AG09309 (cell line): ENCODE data around the gene FREM3.

Experiments
- DNase-seq: peaks from one replicate; pipeline ENCODE4 v3.0.0-alpha.2; 2010; ENCODE audit warnings: low read depth
- H3K4me3 ChIP-seq: 2 replicates; pipeline ENCODE4 v1.5.1; 2011; ENCODE audit warnings: mild to moderate bottlenecking, low read depth, low read length, moderate library complexity; ENCODE audit not compliant: control insufficient read depth
- TF ChIP-seq, protein P1 (sequence below): IDR thresholded peaks from 2 replicates; pipeline ENCODE4 v1.5.1; 2011; ENCODE audit warnings: mild to moderate bottlenecking, low read depth, low read length, inconsistent platforms; ENCODE audit not compliant: insufficient read depth, control insufficient read depth; ENCODE audit errors: missing control alignments

Gene FREM3

DNA sequence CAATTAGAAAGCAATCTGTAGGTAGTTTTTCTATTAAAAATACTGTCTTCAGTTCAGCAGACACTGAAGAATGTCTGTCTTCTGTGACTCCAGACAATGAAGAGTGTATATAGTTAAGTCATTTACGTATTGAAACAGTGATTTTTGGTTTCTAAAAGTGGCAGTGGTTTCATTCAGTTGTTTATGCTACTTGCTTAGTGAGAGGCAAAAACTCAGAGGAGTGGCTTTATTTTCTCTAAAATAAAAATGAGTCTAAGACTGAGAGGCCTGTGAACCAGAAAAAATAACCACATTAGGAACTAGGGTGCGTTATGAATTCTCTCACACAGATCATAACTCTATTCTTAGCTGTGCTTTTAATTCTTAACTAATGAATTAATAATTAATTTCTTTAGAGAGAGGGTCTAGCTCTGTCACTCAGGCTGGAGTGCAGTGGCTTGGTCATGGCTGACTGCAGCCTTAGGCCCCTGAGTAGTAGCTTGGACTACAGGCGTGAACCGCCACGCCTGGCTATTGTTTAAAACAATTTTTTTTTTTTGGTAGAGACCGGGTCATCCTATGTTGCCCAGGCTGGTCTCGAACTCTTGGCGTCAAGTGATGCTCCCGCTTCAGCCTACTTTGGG, 31.4 kb downstream of the FREM3 start:
- no peak for DNase-seq
- TF ChIP-seq, protein P1, sequence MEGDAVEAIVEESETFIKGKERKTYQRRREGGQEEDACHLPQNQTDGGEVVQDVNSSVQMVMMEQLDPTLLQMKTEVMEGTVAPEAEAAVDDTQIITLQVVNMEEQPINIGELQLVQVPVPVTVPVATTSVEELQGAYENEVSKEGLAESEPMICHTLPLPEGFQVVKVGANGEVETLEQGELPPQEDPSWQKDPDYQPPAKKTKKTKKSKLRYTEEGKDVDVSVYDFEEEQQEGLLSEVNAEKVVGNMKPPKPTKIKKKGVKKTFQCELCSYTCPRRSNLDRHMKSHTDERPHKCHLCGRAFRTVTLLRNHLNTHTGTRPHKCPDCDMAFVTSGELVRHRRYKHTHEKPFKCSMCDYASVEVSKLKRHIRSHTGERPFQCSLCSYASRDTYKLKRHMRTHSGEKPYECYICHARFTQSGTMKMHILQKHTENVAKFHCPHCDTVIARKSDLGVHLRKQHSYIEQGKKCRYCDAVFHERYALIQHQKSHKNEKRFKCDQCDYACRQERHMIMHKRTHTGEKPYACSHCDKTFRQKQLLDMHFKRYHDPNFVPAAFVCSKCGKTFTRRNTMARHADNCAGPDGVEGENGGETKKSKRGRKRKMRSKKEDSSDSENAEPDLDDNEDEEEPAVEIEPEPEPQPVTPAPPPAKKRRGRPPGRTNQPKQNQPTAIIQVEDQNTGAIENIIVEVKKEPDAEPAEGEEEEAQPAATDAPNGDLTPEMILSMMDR: no peak
- no peak overlapping the region for H3K4me3 ChIP-seq

DNA sequence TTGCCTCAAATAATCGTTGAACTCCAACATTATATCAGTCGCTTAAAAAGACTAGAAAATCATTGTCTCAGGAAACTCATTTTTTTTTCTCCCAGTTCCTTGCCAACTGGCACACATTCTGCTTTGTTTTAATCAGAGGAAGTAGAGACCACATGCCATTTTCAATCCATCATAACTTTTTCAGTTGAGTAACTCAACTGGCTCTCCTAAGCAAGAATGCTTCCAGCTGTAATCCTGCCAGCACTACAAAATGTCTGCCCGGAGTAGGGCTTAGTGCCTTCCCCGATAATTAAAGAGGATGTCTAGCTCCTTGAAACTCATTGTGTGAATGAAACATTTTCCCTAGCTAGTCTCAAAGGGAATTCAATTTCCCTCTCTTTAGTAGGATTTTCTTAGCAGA, 33.0 kb downstream of the FREM3 start:
- H3K4me3 ChIP-seq: no peak overlapping the region
- TF ChIP-seq, protein P1: no peak
- DNase-seq: no peak

DNA sequence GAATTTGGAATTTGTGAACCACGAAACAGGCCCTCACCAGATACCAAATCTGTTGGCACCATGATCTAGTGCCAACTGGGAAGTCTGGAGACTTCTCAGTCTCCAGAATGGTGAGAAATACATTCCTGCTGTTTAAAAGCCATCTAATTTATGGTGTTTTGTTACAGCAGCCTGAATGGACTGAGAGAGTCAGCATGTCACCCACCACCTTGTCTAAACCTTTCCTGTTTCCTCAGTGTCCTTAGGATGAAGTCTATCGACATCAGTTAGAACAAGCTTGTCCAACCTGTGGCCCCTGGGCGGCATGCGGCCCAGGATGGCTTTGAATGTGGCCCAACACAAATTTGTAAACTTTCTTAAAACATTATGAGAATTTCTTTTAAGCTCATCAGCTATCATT, 42.1 kb downstream of the FREM3 start:
- DNase-seq: no peak
- no peak overlapping the region for H3K4me3 ChIP-seq
- TF ChIP-seq, protein P1: no peak

DNA sequence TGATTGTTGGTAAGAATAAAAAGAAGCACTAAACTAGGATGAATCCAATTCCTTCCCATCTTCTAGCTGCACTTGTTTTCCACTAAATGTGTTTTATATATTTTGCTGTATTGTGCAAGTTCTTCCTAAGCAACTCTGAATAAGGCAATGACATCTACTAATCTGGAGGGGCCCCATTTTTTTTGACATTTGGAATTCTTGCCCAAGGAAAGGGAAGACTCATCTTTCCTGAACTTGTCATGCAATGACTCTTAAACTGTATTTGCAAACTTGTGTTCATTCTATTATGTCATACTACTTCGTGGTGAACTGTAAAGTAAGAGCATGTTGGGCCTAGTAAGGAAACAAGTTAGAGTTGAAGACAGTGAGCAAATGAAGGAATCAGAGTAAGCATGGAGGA, 45.9 kb downstream of the FREM3 start:
- DNase-seq: no peak
- TF ChIP-seq, protein P1: no peak
- no peak overlapping the region for H3K4me3 ChIP-seq

DNA sequence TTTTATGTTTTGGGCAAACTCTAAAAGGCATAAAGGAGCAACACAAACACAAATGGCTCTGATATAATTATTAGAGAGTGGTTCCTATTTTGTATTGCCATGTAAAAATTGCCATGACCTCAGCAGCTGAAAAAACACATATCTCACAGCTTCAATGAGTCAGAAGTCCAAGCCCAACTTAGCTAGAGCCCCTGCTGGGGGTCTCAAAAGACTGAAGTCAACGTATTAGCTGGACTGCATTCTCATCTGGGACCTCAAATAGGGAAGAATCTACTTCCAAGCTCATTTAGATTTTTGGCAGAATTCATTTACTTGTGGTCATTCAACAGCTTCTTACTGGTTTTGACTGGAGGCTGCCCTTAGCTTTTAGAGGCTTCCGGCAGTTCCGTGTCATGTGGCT, 47.4 kb downstream of the FREM3 start:
- TF ChIP-seq, protein P1: no peak
- DNase-seq: no peak
- no peak overlapping the region for H3K4me3 ChIP-seq

DNA sequence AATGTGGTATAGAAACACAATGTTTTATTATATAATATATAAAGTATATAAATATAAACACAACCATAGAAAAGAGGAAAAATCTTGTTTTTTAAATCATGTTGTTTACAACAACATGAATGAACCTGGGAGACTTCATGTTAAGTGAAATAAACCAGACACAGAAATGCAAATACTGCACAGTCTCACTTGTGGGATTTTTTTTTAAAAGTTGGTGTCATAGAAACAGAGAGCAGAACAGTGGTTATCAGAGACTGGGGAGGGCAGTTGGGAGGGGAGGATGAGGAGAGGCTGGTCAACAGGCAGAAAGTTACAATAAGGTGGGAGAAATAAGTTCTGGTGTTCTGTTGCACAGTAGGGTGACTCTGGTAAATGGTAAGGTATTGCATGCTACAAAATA, 57.1 kb downstream of the FREM3 start:
- H3K4me3 ChIP-seq: no peak overlapping the region
- no peak for DNase-seq
- TF ChIP-seq, protein P1: no peak

DNA sequence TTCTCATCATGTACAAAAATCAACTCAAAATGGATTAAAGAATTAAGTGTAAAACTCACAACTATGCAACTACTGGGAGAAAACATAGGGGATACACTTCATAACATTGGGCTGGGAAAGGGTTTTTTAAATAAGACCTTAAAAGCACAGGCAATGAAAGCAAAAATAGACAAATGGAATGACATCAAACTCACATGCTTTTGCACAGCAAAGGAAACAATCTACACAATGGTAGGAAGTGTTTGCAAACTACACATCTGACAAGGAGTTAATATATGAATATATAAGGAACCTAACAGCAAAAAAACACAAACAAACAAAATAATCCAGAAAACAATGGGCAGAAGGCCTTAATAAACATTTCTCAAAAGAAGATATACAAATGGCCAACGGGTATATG, 57.9 kb downstream of the FREM3 start:
- TF ChIP-seq, protein P1: no peak
- H3K4me3 ChIP-seq: no peak overlapping the region
- DNase-seq: no peak
